Measurements from ENCODE around the gene TMEM89.

- TF ChIP-seq YY1 (IDR thresholded peaks at IDR 0.05; ENCODE audit: insufficient read depth, insufficient read length) (no peak), ZNF274 (IDR thresholded peaks at IDR 0.05; ENCODE audit: low read depth, low read length) (no peak), SUZ12 (IDR thresholded peaks at IDR 0.05; ENCODE audit: extremely low read depth, insufficient read depth, insufficient read length) (no peak)
Observed at GRCh38 chr3:48595075-48595525, 26.5 kb downstream of the TMEM89 start, which contains the start of gene COL7A1.

Data from NT2/D1 (cell line).